GM13977 (cell line): ENCODE measurements around the gene GRAP2.

ENCODE experiments used
- DNase-seq: peaks from one replicate; pipeline ENCODE4 v3.0.0; 2012; ENCODE audit warnings: low spot score
- in situ Hi-C: fragments of 300-500 bp; cut with MboI; formaldehyde crosslinking; loops from one replicate; pipeline ENCODE4 v1.12.0; 2022; ENCODE audit warnings: low sequenced_read_pairs, low pct_unique_long_range_greater_than_20kb, mixed read lengths, inconsistent platforms; ENCODE audit not compliant: unreplicated experiment
- TF ChIP-seq, protein P1 (sequence below): IDR thresholded peaks from 2 replicates; pipeline ENCODE4 v1.5.1; 2012; ENCODE audit warnings: mild to moderate bottlenecking, control low read depth; ENCODE audit not compliant: insufficient read depth; ENCODE audit errors: extremely low read depth, missing control alignments

The GRAP2 gene

DNA sequence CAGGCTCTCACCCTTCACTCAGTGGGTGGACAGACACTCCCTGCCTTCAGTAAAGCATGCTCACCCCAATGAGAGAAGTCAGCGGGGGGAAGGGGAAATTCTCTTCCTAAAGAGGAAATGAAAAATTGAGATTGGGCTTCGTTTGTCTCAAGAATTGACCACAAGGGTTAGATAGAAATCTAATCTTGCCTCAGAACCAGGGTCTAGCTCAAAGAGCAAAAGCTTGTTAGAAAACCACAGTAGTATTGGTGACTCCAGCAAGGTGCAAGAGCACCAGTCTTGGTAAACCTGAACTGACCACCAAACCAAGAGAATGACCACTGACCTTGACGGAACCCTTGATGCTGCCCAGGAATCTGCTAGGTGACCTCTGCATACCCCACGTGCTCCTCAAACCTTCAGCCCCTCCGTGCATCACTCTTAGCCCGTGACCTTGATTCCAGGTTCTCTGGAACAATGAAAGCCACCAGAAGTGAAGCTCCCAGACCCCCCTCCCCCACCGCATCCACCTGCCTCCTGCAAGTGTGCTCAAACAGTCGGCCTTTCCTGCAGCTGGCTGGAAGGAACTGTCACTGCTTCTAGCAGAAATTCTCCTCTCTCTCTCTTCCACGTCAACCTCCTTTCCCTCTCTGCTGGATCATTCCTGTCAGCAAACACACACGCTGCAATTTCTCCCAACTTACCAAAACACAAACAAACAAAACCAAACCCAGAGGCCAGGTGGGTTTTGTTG, 56.2 kb downstream of the GRAP2 start:
- DNase-seq, result peak; percentile 45
- in situ Hi-C loops, result no loop called here
- TF ChIP-seq, protein P1, sequence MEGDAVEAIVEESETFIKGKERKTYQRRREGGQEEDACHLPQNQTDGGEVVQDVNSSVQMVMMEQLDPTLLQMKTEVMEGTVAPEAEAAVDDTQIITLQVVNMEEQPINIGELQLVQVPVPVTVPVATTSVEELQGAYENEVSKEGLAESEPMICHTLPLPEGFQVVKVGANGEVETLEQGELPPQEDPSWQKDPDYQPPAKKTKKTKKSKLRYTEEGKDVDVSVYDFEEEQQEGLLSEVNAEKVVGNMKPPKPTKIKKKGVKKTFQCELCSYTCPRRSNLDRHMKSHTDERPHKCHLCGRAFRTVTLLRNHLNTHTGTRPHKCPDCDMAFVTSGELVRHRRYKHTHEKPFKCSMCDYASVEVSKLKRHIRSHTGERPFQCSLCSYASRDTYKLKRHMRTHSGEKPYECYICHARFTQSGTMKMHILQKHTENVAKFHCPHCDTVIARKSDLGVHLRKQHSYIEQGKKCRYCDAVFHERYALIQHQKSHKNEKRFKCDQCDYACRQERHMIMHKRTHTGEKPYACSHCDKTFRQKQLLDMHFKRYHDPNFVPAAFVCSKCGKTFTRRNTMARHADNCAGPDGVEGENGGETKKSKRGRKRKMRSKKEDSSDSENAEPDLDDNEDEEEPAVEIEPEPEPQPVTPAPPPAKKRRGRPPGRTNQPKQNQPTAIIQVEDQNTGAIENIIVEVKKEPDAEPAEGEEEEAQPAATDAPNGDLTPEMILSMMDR, result no peak

DNA sequence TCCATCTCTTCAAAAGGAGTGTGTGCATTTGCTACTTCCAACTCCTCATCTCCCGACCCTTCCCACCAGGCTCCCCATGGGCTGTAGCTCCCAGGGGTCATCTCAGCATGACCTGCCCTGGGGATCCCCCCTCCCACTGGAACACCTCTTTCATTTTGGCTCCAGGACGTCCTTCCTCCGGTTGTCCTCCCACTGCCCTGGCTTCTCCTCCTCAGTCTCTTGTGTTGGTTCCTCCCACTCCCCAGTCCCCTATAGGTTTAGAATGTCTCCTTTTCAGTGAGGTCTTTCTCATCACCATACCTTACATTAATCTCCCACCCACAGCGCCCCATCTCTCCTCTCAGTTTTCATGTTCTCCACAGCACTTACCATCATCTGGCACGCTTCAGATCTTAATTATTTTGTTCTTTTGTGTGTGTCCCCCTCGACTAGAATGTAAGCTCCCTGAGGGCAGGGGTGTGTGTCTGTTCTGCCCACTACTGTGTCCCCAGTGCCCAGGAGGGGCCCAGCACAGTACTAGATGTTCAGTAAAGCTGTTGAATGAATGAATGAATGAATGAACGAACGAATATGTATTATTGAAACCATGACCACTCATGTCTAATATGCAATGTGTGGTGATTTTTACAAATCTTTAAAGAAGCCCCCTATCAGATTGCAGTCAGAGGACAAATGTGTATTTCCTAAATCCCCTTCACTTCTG, 57.3 kb downstream of the GRAP2 start:
- in situ Hi-C loops, result no loop called here
- DNase-seq, result no peak
- TF ChIP-seq, protein P1, result no peak

DNA sequence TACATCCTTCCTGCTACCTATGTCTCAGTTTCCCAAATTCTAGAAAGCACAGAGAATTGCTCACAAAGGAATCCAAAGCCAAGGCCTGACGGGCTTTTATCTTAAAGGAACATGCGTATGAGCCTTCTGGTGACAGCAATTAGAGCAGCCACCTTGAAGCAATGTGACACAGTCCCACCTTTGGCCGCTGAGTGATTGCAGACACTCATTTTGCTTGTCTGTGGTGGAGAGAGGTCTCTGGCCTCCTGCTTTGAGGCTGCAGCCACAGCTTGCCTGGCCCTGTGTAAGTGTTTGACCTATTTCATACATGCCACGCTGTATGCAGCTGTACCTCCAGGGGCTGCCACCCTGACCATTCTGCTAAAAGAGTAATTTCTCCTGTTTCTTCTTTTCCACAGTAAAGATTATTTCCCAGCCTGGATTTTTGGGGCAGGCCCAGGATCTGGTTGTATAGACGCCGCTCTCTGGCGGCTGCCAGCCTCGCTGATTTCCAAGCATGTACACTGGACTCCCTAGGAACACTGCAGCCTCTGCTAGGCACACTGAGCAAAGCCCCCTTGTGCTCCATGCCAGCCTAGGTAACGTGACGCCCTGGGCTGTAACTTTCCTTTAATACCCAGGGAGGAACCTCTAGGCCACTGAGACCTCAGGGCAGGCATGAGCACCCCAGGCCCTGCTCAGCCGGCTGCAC, 58.2 kb downstream of the GRAP2 start:
- TF ChIP-seq, protein P1, result no peak
- in situ Hi-C loops, result no loop called here
- DNase-seq, result no peak

DNA sequence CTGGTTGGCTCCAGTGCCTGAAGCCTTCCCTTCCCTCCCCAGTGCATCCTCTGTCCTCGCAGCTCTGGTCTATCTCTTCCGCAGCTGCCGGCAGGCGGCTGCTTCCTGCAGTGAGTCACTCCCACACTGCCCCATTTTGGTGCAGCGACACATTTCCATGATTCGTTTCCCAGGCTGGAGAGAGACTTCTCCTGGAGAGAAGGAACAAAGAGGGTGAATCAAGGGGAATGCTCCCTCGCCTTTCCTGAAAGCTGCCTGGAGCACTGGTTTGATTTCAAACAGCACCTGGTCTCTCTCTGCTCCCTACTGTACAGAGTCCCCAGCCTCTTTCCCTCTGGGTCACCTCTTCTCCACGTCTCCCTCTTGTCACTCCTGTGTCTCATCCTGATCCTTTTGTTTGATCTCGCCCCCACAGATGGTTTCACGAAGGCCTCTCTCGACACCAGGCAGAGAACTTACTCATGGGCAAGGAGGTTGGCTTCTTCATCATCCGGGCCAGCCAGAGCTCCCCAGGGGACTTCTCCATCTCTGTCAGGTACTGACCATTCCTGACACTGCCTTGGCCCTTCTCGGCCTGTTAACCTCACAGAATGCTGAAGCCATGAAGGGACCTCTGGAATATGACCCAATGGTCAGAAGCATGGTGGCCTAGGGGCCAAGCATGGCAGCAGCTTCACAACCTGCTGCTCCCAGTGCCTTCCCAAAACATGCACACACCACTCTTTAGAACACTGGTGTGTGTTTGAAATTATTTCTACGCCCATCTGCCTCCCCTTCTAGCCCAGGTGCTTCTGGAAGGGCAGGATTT, 59.0 kb downstream of the GRAP2 start, which contains the start of gene TMA7B:
Gene TMA7B, plus strand, starts transcription at position 758 of the 808 bp plus-strand sequence. CDS start 3,978 bp downstream, outside the sequence.
- TF ChIP-seq, protein P1, result no peak
- no peak for DNase-seq
- in situ Hi-C loops, result no loop called here

DNA sequence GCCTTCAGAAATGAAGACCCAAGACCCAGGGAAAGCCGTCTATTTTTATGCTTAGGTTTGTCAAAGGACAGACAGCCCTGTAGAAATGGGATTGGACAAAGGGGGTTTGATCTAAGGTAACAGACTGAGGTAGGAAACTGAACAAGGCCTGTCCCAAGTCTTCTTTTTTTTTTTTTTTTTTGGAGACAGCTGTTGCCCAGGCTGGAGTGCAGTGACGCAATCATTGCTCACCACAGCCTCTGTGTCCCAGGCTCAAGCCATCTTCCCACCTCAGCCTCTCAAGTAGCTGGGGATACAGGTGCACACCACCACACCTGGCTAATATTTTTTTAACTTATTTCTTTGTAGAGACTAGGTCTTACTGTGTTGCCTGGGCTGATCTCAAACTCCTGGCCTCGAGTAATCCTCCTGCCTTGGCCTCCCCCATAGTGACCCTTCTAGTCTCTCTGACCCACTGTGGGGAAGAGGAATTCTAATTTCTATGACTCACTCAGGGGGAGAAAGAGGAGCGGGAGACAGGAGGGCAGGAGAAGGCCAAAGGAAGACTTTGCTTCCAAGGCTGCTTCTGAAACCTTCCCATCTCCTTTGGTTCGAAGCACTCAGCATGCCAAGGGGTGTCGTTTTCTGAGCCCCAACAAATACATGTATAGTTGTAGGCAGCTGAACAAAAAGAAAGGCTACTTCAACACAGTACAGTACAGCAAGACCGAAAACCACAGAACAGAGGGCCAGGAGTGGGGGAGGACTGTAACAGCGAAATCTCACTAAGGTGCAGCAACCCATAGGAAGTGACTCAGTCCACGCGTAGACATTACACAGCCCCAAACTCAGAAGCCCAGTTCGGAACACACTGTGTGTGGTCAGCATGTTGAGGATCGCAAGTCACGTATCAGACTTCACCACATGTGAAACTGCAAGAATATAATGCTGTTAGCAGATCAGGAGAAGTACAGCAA, 60.2 kb downstream of the GRAP2 start:
- peak; percentile 85 for DNase-seq
- in situ Hi-C loops, result no loop called here
- TF ChIP-seq, protein P1, result no peak
